HG03280 (cell line): ENCODE measurements around the gene FGF2.
A peak's percentile ranks its signal among the peaks of the same experiment; 100 is the strongest.
"Not testable (repeated sequence)": the region's sequence is repeated elsewhere in the genome, so short reads cannot be mapped to it uniquely, and the experiment has no call there.

Experiments used
- ATAC-seq: cut with Tn5 transposase; IDR thresholded peaks from one replicate; pipeline ENCODE4 v1.9.1; 2021; ENCODE audit warnings: mild to moderate bottlenecking, moderate library complexity; ENCODE audit not compliant: unreplicated experiment

Gene FGF2

DNA sequence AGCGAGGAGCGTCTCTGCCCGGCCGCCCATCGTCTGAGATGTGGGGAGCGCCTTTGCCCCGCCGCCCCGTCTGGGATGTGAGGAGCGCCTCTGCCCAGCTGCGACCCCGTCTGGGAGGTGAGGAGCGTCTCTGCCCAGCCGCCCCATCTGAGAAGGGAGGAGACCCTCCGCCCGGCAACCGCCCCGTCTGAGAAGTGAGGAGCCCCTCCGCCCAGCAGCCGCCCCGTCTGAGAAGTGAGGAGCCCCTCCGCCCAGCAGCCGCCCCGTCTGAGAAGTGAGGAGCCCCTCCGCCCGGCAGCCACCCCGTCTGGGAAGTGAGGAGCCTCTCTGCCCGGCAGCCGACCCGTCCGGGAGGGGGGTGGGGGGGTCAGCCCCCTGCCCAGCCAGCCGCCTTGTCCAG, 14.8 kb upstream of the FGF2 start:
- ATAC-seq: not testable (repeated sequence)

DNA sequence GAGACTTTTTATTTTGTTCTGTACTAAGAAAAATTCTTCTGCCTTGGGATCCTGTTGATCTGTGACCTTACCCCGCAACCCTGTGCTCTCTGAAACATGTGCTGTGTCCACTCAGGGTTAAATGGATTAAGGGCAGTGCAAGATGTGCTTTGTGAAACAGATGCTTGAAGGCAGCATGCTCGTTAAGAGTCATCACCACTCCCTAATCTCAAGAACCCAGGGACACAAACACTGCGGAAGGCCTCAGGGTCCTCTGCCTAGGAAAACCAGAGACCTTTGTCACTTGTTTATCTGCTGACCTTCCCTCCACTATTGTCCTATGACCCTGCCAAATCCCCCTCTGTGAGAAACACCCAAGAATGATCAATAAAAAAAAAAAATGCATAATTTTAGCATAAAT, 13.8 kb upstream of the FGF2 start:
- ATAC-seq: not testable (repeated sequence)

DNA sequence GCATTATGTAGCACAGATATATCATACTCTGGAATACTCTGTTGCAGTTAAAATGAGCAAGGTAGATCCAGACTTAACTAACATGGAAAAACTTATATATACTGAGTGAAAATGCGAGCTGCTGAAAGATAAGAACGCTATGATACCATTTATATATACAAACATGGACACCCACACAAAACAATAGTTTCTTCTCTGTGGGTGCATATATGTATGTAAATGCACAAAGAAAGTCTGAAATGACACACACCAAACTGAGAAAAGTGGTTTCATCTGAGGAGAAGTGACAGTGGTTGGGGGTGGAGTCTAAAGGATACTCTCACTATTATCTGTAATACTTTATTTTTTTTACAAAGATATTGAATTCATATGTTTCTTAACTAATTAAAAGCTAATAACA, 12.2 kb upstream of the FGF2 start:
- peak; percentile 93 for ATAC-seq

DNA sequence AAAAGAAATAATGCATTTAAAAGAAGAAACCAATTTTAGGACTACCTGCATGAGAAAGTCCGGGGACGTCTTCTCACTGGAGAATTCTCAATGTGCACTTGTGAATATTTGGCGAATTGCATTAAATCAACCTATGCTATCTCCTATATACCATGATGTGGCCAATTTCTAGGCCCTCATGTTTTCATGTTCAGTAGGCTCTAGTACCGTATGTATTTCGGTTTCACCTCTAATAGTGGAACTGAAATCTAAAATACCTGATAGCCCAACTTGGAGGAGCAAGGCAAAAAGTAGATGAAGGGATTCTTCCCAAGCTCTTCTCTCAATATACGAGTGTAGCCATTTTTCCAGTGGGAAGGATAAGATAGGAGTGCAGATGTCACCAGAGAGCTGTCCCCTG, 11.4 kb upstream of the FGF2 start:
- ATAC-seq: peak; percentile 49

DNA sequence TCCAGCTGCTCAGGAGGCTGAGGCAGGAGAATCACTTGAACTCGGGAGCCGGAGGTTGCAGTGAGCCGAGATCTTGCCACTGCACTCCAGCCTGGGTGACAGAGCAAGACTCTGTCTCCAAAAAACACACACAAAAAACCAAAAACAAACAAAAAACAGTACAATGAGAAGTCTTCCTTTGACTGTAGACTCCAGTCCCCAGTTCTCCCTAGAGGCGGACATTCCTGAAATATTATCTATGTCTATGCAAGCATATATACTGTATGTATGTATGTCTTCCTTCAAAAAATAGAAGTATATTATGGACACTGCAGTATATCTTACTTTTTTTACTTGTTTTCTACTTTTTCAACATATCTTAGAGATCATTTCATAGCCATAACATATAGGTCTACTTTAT, 10.2 kb upstream of the FGF2 start:
- no peak for ATAC-seq

DNA sequence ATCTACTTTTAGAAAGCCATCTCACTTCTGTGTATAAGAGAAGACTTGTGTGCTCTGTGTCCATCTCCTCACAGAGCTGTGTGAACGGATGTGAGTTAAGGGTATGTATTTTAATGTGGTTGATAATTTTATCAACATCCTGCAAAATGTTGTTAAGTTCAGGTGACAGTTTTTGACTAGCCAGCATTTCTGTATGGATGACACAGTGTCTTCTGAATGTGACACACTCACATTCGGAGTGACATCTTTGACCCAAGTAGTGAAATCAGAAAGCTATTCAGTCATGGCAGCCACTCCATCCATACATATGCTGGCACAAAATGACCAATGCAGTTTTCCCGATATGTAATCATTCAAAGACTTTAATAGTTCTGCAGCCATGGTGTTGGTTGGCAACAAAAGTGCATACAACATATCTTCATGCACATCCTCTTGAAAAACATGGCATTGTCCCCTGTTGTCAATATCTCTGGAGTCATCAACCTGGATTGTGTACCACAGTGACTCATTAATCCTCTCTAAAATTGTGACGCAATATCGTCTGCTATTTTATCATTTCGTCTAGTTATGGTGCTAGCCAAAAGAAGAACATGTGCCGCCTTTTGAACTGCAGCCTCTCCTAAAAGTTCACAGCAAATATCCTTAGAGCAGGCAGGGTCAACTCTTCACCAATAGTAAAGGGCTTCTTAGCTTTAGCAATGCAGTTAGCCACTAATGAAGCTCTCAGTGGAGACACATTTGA, 6.8 kb upstream of the FGF2 start:
- ATAC-seq: no peak

DNA sequence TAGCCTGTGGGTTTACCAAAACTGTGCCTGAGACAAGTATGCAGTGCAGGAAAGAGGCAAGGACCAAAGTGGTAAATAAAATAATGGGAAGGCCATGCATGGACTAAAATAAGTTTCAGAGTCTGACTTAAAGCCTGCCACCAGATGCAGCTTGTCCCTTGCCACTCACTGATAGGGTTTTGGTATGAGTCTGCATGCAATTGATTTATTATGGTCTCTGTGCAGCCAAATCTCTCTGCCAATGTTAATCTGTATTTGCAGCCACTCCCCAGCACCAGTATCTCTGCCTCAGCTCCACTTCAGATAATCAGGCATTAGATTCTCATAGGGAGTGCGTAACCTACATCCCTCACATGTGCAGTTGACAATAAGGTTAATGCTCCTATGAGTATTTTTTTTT, 5.5 kb upstream of the FGF2 start:
- ATAC-seq: no peak

DNA sequence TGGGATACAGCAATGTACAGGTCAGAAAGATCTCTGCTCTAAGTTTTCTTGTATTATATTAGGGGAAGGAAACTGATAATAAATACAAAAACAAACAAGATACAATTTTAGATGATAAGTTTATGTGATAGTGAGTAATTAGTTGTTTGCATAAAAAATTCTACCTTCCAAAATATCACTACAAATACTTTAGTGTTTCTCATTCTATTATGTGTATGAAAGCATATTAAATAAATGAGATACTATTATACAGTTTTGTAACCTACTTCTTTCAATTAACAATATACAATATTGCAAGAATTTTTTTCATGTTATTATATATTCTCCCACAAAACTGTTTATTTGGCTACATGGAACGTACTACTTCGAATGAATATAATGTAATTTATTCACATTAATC, 4.2 kb upstream of the FGF2 start:
- ATAC-seq: no peak

DNA sequence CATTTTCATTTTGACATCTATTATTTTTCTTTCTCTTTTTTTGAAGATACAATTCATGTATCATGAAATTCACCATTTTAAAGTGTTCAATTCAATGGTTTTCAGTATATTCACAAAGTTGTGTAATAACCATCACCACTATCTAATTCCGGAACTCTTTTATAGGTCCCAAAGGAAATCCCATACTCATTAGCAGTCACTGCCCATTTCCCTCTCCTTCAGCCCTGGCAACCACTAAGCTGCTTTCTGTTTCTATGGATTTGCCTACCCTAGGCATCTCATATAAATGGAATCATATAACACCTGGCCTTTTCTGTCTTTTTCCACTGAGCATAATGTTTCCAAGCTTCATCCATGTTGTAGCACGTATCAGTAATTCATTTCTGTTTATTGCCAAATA, 3.2 kb upstream of the FGF2 start:
- ATAC-seq: no peak

DNA sequence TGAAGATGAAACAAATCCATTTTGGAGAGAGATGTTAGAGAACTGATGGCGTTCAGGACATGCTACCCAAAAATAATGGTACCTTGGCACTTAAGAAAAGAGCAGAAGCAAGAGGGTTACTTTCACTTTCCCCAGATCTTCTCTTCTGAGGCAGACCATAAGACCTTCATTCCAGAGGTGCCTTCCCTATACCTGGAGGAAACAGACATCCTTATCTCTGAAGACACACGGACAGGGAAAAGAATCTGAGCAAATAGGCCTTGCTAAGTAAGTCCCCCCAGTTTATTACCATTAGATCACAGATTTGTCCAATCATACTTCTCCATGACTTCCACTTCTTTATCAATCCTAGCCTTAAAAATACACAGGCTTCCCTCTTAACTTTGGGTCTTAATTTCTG, 2.0 kb upstream of the FGF2 start:
- no peak for ATAC-seq

DNA sequence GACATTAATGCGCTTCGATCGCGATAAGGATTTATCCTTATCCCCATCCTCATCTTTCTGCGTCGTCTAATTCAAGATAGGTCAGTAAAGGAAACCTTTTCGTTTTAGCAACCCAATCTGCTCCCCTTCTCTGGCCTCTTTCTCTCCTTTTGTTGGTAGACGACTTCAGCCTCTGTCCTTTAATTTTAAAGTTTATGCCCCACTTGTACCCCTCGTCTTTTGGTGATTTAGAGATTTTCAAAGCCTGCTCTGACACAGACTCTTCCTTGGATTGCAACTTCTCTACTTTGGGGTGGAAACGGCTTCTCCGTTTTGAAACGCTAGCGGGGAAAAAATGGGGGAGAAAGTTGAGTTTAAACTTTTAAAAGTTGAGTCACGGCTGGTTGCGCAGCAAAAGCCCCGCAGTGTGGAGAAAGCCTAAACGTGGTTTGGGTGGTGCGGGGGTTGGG, 528 bp upstream of the FGF2 start:
- ATAC-seq: no peak

DNA sequence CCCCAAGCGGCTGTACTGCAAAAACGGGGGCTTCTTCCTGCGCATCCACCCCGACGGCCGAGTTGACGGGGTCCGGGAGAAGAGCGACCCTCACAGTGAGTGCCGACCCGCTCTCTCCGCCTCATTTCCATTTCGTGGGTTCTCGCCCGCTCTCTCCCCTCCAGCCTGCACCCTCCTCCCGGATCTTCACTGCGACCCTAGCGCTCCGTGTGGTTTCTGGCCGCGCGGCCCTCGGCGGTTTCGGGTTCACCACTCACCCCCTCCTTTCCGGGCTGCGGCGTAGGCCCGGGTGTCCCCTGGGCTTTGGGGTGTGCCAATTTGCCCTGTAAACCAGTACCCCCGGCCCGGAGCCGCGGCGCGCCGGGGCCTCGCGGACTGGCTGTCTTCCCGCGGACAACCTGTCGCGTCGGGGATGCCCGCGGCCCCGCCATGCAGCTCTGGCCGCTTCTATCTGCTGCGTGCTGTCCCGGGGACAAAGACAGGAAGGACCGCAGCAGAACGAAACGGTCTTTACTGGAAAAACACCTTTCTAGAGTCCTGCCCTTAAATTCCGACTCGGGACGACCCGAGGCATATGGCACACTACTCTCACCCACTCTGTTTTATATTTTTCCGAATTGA, 737 bp downstream of the FGF2 start:
- peak; percentile 36 for ATAC-seq

DNA sequence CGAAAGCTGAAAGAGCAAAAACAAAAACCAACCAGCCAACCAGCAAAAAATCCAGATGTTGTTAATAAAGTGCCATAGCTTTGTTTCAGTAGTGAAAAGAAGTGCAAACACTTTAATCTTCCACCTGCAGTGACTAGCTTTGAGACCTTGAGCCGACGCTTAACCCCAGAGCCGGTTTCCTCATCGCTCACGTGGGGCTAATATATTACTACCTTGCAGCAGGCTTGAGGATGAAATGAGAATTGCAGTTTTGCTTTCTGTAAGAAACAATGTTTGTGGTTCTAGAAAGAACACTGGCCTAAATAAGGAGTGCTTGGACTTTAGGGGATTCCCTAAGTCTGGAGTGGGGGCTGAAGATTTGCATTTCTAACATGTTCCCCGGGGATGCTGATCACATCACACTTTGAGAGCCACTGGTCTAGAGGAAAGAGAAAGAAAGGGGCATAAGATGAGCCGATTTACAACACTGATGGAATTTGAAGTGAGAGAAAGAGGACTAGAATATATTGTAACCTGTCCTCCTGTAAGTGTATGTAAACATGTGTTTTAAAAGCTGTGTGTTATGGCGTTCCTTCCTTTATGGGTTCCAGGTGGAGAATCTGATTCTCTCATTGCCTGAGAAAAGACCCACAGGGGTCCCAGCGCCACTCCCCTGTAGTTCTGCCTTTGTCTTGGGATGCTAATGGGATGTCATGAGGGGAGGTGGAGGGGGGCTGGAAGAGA, 1.4 kb downstream of the FGF2 start:
- ATAC-seq: peak; percentile 90

DNA sequence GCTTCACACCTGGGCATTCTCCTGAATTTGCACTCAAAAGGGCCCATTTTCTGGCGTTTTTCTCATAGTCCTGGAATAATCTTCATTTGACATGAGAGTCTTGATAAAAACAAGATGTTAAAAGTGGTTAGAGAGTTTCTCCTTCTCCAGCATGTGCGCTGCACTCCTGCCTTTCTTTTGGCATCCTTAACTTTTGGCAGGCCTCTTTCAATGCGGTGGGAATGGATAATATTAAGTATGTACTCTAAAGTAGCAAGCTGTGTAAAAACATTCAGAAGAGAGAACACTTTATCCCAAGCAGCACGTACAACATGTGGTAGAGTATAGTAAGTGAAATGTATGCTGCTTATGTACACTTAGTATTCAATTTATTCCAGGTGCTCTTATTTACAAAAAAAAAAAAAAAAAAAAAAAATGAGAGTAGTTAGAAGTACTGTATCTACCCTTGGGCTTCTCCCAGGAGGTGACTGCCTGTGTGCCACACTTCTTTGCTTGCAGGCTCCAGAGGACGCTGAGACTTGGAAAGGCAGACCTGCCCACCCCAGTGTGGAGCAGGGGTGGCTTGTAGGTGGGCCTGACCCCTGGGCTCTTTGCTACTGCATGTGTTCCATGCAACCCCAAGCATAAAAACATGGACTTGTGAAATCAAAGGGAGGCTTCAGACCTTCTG, 3.9 kb downstream of the FGF2 start:
- no peak for ATAC-seq

DNA sequence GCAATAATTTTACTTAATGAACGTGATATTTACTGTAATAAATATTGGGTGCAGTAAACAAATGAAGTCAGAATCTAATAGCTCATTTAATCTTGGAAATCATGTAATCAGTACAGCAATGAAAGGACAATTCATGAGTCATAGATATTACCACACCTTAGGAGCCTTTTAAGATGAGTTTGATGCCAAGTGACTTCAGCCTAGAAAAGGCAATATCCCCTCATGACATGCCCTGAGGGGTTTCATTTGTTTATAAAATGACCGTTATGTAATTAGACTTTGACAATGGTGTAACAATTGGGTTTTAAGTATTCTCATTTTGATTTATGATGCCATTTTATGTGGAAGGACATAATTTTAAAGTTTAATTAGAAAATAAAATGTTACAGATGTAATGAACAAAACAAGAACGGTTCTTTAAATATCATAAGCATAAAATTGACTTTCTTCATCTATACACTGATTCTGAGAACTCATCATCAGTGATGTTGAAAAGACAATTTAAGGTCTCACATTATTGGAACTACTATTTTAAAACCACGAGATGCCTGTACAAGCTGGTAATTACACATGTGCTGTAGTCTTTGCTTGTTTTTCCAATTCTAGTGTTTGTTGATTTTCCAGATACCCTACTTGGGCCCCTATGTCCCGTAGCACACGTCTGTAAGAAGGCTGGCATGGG, 5.0 kb downstream of the FGF2 start:
- ATAC-seq: no peak

DNA sequence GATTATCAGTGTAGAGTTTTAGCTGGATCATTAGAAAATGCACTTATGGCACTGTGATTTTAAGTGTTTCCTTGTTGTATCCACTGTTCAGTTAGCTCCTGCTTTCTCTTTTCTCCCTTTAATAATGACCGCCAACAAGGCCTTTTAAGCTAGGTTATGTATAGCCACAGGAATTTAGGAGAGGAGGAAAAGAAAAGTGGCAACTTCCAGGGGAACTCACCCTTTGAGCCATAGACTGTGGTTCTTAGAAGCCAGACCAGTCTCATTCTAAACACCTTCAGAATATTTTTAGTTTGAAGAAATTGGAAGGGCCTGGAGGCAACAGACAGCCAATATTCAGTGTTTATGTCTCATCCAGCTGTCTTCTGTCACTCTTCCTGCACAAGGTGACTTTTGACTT, 6.1 kb downstream of the FGF2 start:
- no peak for ATAC-seq

DNA sequence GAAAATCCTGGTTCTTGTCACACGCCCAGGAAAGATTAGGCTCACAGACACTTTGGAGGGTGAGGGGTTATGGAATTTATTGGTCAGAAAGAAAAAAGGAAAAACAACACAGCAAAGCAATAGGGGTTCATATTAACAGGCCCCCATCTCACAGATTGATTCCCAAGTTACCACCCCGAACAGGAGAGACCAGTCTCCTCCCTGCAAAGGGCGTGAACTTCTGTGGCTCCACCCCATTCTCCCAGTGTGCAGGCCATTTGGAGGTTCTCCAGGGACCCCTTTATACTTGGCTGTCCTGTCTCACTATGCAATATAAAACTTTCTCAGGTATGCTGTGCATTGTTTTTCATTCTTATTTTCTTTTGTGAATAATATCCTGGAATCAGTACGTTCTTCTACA, 7.4 kb downstream of the FGF2 start:
- ATAC-seq: no peak

DNA sequence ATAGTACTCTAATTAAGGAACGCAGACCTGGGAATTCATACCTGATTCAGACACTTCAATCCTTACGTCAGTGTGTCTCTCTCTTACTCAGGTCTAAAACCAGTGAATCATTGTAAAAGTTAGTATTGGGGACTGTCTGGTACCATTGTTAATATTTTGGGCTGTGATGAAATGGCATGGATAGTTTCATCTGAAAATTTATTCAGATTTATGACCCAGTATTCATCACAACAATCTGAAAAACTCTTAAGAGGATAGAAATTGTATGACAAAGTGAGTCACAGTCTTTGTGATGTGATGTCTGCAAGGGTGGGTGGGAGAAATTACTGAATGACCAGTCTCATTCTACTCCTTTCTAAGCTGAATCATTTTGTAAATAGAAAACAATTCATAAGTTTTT, 10.3 kb downstream of the FGF2 start:
- no peak for ATAC-seq

DNA sequence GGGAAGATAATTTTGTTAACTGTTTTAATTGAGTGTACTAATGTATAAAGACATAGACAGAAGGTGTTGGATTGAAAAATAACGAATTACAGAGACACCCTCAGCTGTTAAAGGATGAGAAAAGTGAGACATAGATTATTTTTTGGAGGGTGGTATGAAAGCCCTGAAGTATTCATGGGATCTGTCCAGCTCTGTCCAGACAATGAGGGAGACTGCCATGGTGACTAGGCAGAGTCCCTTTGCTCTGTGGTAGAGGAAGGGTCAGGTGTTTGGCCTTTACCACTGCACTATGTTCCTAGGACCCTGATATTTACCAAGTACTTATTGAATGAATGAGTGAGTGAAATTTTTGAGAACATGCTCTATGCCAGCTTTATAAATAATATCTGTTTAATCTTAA, 11.4 kb downstream of the FGF2 start:
- no peak for ATAC-seq

DNA sequence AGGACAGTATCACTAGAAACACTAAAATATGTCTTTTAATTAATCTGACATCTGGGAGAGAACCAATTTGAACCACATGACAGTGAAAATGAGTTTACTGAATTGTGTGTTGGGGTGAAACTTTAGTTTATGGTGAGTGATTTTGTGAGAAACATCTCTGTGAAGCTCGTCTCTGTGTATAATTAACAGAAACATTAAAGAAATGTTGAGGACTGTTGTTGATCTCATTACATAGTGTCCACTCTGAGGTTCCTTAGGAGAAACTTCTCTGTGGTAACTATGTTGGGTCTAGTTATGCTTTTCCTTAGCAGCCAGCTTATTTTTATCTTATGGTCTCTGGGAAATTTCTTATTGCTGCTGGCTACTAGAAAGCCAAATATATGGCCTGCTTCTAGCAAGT, 15.8 kb downstream of the FGF2 start:
- ATAC-seq: no peak

DNA sequence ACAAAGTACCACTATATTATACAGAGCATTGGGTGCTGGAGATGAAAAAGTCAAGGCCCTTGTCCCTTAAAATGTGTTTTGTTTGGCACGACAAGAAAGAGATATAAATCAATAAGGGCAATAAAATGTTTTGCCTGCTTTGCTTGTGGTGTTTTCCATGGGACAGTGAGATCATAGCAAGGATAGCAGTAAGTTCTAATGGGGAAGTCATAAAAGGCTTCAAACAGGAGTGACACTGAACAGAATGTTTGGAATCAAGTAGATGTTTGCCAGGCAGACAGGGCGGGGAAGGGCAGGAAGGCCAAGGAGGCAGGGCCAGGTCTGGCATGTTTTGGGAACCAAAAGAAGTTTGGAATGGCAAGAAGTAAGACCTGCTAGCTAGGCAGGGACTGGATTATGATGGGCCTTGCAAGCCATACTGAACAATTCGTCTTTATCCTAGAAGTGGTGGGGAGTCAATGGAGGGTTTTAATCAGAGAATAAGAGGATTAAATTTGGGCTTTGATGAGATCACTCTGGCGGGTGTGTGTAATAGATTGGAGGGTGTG, 16.4 kb downstream of the FGF2 start:
- ATAC-seq: no peak
